ENCODE results near the gene UPF1.

Gene UPF1

GRCh38 chr19:18839465-18840287 lies 7.9 kb downstream of the UPF1 start:
- no peak for DNase-seq

GRCh38 chr19:18840288-18841267 lies 8.8 kb downstream of the UPF1 start:
- no peak for DNase-seq

DNA sequence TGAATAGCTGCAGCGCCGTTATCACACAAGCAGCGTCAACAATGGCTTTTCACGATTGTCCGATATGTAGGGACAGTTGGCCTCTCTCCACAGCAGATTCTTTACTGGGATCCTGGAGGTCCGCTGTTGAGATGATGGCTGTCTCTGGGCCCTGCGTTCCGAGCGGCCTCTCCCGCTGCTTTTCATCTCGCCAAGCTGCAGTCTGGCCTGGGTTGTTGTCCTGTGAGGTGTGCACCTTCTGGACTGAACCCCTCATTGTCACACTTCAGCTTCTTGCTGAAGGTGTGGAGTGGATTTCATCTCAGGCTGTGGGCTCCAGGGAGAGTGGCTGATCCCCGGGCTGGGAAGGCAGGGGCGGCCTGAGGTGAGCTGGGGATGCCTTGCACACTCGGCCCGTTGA lies 9.6 kb downstream of the UPF1 start:
- DNase-seq = no peak

DNA sequence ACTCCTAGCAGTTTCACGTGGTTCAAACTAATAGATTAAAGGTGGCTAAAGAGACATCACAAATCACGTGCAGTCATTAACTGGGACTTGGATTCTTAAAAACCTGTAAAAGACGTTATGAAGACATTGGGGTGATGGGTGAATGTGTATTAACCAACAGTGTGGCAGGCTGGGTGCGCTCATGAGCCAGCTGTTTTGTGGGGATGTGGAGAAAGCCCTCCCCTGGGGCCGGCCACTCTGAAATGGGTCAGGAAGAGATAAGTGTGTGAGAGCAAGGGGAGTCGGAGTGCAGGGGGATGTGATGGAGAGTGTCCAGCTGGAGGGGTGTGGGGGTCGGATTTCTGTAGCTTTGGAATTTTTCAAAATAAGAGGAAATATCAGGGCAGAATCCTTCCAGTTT lies 10.4 kb downstream of the UPF1 start:
- no peak for DNase-seq

- no peak for DNase-seq
These were observed 12.2 kb downstream of the UPF1 start for GRCh38 chr19:18843960-18844359.

- DNase-seq = no peak
These were observed 13.1 kb downstream of the UPF1 start for GRCh38 chr19:18844806-18845329.

DNA sequence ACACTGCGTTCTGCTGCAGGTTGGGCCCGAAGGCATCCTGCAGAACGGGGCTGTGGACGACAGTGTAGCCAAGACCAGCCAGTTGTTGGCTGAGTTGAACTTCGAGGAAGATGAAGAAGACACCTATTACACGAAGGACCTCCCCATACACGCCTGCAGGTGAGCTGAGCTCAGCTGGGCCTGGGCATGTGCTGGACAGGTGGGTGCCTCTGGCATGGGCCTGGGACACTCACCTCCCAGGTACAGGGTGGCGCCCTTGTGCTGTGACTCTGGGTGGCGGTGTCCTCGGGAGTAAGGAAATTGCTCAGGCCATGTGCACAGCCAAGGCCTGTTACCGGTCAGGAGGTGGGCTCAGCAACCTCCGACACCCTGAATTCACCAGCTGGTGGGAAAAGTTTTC lies 14.2 kb downstream of the UPF1 start:
- DNase-seq = no peak

GRCh38 chr19:18846862-18847548 lies 15.2 kb downstream of the UPF1 start:
- DNase-seq = peak; percentile 65

DNA sequence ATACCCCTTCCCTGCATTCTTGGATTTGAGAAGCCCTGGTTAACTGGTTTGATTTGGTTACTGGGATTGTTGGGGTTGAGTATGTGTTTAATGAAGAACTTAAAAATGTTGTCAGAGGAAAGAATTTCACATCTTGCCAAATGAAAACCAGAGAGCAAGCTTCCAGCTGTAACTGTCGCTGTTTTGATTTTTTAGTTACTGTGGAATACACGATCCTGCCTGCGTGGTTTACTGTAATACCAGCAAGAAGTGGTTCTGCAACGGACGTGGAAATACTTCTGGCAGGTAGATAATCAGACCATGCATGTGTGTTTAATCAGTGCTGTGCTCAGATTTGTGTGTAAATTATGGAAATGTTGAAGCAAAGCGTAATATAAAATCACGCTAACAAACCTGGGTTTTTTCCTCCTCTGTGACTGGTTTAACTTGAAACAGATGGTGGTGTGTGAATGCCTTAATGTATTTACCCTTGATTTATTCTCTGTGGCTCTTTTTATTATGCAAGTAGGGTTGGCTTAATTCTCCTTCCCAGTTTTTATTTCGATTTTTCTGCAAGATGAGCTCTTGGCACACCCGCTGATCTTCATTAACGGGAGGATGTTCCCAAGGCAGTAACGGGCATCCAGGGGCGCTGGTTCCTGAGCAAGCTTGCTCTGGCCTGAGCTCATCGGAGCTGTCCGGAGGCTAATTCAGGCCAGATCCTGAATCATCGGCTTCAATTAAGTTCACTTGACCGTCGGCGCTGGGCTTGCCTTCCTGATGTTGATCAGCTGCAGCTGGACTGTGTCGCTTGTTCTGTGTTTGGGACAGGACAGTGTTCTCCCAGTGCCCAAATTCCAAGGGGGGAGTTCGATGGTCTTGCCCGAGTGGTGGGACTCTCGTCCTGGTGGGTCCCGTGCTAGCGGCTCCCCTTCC lies 16.0 kb downstream of the UPF1 start:
- no peak for DNase-seq

- peak; percentile 31 for DNase-seq
These were observed 17.3 kb downstream of the UPF1 start for GRCh38 chr19:18848878-18849661.

DNA sequence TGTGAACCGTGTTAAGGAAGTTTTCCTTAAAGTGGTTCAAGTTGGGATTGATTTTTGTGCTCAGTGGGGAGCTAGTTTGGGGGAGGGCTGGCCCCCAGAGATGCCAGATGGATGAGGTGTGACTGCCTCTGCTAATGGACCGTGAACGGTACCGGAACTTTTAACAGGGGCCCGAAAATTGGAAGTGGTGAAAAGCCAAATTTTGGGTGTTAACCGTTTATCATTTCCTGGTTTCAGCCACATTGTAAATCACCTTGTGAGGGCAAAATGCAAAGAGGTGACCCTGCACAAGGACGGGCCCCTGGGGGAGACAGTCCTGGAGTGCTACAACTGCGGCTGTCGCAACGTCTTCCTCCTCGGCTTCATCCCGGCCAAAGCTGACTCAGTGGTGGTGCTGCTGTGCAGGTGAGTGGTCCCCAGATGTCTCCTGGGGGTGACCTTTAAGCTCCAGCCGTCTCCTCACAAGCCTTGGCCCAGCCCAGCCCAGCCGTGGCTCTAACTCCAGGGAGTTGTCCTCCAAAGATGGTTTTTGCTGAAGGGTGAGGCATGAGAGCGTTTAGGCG lies 18.2 kb downstream of the UPF1 start:
- DNase-seq = no peak

DNA sequence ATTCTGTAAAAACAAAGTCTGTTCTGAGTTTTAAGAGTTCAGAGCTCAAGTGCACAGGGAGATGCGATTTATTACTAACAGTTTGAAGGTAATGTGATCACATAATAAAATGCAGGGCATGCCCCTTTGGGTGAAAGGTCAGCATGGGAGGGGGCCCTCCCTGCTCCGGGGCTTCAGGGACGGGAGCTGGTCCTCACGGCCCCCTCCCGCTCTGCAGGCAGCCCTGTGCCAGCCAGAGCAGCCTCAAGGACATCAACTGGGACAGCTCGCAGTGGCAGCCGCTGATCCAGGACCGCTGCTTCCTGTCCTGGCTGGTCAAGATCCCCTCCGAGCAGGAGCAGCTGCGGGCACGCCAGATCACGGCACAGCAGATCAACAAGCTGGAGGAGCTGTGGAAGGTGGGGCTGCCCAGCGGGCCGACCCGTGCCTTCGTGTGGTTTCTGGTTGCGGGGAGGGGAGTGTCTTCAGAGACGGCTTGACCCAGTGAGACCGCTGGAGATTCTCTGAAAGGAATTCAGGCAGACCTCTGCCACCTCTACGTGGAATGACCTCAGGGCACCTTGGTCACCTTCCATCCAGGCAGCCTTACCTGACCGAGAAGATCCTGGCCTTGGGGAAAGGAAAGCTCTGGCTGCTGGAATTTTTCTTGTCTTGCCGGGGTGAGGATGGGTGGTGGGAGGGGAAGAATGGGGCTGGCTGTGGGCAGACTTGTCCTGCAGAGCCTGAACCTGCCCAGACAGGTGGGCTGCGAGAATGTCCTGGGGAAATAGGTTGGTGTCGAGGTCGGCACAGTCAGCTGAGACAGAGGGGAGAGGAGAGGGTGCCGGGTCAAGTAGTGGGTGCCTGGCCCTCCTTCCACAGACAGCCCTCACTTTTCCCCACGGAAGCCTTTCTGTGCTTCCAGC lies 19.0 kb downstream of the UPF1 start:
- DNase-seq = peak; percentile 42

- DNase-seq = no peak
These were observed 20.0 kb downstream of the UPF1 start for GRCh38 chr19:18851673-18852325.

- DNase-seq = no peak
These were observed 20.9 kb downstream of the UPF1 start for GRCh38 chr19:18852648-18853047.

- DNase-seq = no peak
These were observed 22.1 kb downstream of the UPF1 start for GRCh38 chr19:18853755-18854427.

DNA sequence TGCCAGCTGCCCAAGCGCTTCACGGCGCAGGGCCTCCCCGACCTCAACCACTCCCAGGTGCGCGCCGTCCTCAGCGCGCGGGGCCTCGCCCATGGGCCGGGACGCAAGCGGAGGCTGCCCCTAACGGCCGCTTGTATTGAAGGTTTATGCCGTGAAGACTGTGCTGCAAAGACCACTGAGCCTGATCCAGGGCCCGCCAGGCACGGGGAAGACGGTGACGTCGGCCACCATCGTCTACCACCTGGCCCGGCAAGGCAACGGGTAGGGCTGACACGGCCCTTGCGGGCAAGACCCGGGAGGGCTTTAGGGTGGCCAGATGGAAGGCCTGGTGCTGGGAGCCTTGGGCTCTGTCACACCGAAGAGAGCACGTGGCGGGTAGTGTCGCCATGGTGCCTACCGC lies 23.2 kb downstream of the UPF1 start:
- DNase-seq = no peak

DNA sequence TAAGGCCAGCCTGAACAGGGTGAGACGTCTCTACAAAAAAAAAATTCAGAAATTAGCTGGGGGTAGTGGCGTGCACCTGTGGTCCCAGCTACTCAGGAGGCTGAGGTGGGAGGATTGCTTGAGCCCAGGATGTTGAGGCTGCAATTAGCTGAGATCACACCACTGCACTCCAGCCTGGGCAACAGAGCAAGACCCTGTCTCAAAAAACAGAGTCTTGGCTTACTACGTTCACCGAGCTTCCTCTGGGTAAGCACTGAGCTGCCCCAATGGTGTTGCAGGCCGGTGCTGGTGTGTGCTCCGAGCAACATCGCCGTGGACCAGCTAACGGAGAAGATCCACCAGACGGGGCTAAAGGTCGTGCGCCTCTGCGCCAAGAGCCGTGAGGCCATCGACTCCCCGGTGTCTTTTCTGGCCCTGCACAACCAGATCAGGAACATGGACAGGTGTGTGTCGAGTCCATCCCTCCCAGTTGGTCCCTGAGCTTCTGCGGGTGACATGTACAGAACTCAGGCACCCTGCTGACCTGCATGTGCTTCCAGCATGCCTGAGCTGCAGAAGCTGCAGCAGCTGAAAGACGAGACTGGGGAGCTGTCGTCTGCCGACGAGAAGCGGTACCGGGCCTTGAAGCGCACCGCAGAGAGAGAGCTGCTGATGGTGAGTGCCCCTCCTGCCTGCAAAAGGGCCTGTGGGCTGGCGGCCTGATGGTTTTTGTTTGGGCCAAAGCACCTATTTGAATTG lies 24.1 kb downstream of the UPF1 start:
- no peak for DNase-seq
